Right atrium auricular region (tissue), 2 donors: ENCODE results near the gene OTUD7B. TPM values are rescaled to one million over a fixed set of nuclear protein-coding genes. Genes with fewer than 3 reads are reported as not detected.

ENCODE experiments used
- DNase-seq: peaks from one replicate; pipeline ENCODE4 v3.0.0-alpha.2; 2019; ENCODE audit warnings: low spot score
- H3K27ac ChIP-seq, 2 donors: fragments of 200-600 bp; sonication (generic); 1 replicate in 1 of 2; 2 replicates in 1 of 2; pipeline ENCODE4 v1.5.1; 2016 to 2019
- H3K27me3 ChIP-seq, 2 donors: fragments of 200-600 bp; sonication (generic); one replicate each; pipeline versions ENCODE4 v1.5.1 to v1.6.0; 2017 to 2019
- H3K36me3 ChIP-seq: fragments of 200-600 bp; sonication (generic); one replicate; pipeline ENCODE4 v1.5.1; 2016
- H3K4me1 ChIP-seq, 2 donors: fragments of 200-600 bp; sonication (generic); one replicate each; pipeline versions ENCODE4 v1.5.1 to v1.6.0; 2017 to 2019
- H3K4me3 ChIP-seq, 2 donors: fragments of 200-600 bp; sonication (generic); 1 replicate in 1 of 2; 2 replicates in 1 of 2; pipeline ENCODE4 v1.5.1; 2017 to 2019; ENCODE audit warnings: mild to moderate bottlenecking in 1 of 2, moderate library complexity in 1 of 2
- H3K9me3 ChIP-seq, 2 donors: fragments of 200-600 bp; sonication (generic); one replicate each; pipeline ENCODE4 v1.5.1; 2019
- total RNA-seq, 2 donors: library from RNA; depleted of rRNA; stranded (reverse); fragments of >200 nt; gene quantifications; one replicate each; pipeline ENCODE4 v1.1.0, GENCODE V29; 2016
- TF ChIP-seq, protein P1 (sequence below), 2 donors: fragments of 200-600 bp; sonication (generic); IDR thresholded peaks; one replicate each; pipeline ENCODE4 v1.5.1; 2019; ENCODE audit warnings: antibody characterized with exemption in 2 of 2

OTUD7B gene
- total RNA-seq, 2 donors from 2014 or later = 12.1 to 20.0 TPM

DNA sequence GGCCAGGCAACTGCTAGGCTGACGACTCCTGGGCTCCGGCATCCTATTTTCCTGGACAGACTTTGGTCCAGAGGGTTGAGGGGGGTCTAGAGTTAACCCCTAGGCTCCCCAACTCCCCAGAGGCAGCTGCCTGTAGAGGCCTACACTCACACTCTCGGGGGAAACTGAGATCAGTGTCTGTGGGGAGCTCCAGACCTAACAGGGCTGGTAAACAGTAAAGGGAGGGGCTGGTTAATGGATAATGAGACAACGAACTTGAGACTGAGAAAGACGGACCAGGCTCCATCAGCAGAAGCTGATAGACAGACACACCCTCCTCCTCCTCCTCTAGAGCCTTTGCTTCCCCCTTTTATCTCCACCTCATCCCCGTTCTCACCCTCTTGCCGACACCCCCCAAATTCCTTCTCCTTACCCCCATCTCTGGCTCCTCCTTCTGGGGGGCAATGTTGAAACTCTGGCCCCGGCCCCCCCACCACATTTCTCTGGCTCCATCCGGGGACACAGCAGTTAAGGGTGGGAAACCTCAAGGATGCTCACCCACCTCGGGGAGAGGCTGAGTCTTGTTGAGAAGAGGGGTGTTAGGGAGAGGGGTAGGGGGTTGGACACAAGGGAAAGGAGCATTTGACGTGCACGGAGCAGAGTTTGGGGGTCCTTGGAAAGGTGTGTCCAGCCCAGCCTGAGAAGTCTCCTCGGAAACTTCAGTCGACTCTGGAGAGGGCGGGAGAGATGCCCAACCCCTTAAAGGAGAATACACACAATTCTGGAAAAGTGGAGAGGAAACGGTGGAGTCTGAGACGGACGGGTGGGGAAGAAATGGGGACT lies 74.1 kb downstream of the OTUD7B start, which contains the start of gene MTMR11:
TSS of gene MTMR11 (minus strand) at position 710 of the 822 bp plus-strand sequence. CDS start at position 478, 232 bp downstream.
- Histone ChIP-seq H3K27me3 (no peaks in the 10 kb centered on the region), H3K4me3 (peak within 1 kb of the TSS; percentile 43 to 54), H3K9me3 (no peaks in the 10 kb centered on the region), H3K36me3 (no peaks in the 10 kb centered on the region), H3K4me1 (peaks cover 0 to 46% of the 10 kb centered on the region in 2 donors), H3K27ac (peak within 1 kb of the TSS; percentile 72 to 89)
- DNase-seq = peak; percentile 60
- TF ChIP-seq, protein P1, sequence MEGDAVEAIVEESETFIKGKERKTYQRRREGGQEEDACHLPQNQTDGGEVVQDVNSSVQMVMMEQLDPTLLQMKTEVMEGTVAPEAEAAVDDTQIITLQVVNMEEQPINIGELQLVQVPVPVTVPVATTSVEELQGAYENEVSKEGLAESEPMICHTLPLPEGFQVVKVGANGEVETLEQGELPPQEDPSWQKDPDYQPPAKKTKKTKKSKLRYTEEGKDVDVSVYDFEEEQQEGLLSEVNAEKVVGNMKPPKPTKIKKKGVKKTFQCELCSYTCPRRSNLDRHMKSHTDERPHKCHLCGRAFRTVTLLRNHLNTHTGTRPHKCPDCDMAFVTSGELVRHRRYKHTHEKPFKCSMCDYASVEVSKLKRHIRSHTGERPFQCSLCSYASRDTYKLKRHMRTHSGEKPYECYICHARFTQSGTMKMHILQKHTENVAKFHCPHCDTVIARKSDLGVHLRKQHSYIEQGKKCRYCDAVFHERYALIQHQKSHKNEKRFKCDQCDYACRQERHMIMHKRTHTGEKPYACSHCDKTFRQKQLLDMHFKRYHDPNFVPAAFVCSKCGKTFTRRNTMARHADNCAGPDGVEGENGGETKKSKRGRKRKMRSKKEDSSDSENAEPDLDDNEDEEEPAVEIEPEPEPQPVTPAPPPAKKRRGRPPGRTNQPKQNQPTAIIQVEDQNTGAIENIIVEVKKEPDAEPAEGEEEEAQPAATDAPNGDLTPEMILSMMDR (IDR thresholded peaks at IDR 0.05) = no peak

DNA sequence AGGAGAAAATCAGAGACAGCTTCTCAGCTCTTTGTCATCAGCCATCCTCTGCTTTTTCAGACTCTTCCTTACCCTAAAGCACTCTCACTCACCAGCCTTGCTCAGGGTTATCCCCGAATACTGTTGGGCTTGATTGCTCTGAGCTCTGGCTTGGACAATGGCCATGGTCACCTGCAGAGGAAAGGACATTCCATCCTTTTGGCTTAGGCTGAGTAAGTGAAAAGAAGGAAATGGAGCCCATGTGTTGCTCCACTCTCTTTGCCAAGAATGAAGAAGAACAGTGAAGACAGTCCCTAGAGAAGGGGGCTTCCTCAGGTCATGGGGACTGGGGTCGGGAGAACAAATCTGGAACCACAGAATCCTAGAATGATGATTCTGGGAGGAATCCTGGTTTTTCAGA lies 76.2 kb downstream of the OTUD7B start:
- Histone ChIP-seq H3K4me1 (peaks cover 0 to 40% of the 10 kb centered on the region in 2 donors), H3K27me3 (no peaks in the 10 kb centered on the region), H3K36me3 (no peaks in the 10 kb centered on the region), H3K4me3 (no peak overlapping the region), H3K9me3 (no peaks in the 10 kb centered on the region), H3K27ac (no peak overlapping the region)
- peak; percentile 16 for DNase-seq
- TF ChIP-seq, protein P1 (IDR thresholded peaks at IDR 0.05) = no peak

DNA sequence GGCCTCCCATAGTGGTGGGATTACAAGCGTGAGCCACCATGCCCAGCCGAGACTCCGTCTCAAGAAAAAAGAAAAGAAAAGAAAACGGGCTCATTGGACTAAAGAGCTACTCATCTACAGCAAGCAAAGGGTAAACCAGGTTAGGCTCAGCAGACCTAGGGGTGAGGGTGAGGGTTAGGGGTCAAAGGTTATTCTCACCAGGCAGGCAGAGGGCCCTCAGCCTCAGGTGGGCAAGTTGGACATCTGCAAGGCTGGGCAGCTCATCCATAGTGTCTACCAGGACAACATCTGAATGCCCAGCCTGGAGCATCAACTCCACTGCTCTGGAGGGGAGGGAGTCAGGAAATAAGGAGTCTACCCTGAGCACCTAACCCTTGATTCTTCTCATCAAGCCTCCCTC lies 77.3 kb downstream of the OTUD7B start:
- no peaks in the 10 kb centered on the region for H3K9me3 ChIP-seq
- H3K4me1 ChIP-seq = peaks cover 0 to 36% of the 10 kb centered on the region in 2 donors
- H3K27ac ChIP-seq = no peak overlapping the region
- no peaks in the 10 kb centered on the region for H3K27me3 ChIP-seq
- TF ChIP-seq, protein P1 (IDR thresholded peaks at IDR 0.05) = no peak
- DNase-seq = peak; percentile 13
- H3K4me3 ChIP-seq = no peak overlapping the region
- H3K36me3 ChIP-seq = no peaks in the 10 kb centered on the region

DNA sequence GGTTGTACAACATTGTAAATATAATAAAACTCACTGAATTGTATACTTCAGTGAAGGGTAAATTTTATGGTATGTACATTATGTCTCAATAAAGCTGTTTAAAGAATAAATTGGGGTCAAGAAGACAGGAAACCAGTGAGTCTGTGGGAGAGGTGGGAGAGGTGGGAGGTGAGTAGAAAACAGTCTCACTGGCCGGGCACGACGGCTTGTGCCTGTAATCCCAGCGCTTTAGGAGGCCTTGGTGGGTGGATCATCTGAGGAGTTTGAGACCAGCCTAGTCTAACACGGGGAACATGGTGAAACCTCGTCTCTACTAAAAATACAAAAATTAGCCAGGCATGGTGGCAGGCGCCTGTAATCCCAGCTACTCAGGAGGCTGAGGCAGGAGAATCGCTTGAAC lies 78.1 kb downstream of the OTUD7B start:
- peak; percentile 23 for DNase-seq
- Histone ChIP-seq H3K36me3 (no peaks in the 10 kb centered on the region), H3K27me3 (no peaks in the 10 kb centered on the region), H3K4me3 (no peak overlapping the region), H3K4me1 (peaks cover 0 to 31% of the 10 kb centered on the region in 2 donors), H3K27ac (no peak overlapping the region), H3K9me3 (no peaks in the 10 kb centered on the region)
- TF ChIP-seq, protein P1 (IDR thresholded peaks at IDR 0.05) = no peak

DNA sequence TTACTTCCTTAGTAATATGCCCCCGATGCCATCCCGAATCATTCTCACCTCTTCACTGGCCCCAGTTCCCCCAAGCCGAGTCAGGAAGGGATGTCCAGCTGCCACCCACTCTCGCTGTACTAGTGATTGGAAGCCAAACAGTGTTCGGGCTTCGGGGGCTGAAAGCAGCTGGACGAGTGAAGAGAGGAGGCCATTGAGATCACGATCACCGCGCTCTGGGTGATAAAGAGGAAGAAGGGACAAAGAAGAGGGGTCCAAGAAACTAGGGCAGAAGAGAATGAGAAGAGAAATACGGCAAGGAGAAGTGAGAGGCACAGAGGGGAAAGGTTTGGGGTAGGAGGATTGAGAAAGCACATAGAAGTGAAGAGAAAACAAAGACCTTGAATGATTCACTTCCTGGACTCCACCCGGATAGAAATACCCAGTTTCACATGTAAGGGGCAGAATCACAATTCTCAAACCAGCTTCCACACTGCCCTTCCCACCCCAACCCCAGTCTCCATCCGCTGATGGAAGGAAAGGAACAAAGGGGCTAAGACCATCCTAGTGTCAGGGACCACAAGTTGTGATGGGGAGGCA lies 79.2 kb downstream of the OTUD7B start:
- TF ChIP-seq, protein P1 (IDR thresholded peaks at IDR 0.05) = no peak
- H3K9me3 ChIP-seq = no peaks in the 10 kb centered on the region
- no peak overlapping the region for H3K4me3 ChIP-seq
- no peak overlapping the region for H3K27ac ChIP-seq
- H3K27me3 ChIP-seq = no peaks in the 10 kb centered on the region
- peak; percentile 26 for DNase-seq
- H3K4me1 ChIP-seq = peaks cover 0 to 29% of the 10 kb centered on the region in 2 donors
- peaks cover 4% of the 10 kb centered on the region for H3K36me3 ChIP-seq
